Measurements from ENCODE around the gene ZFAND2B. TPM values are rescaled to one million over a fixed set of nuclear protein-coding genes. Genes with fewer than 3 reads are reported as not detected.

Gene ZFAND2B
- total RNA-seq, 2 experiments from 2014 or later, result 31.9 to 34.4 TPM

- peaks cover 13% of the 10 kb centered on the region for H3K4me1 Mint-ChIP-seq (ENCODE audit: low read depth)
- CTCF ChIA-PET, result no interaction called here
- no peaks in the 10 kb centered on the region for H3K27me3 Mint-ChIP-seq
- no peaks in the 10 kb centered on the region for H3K9me3 Mint-ChIP-seq
- intact Hi-C loops (cut with micrococcal nuclease), result no loop called here
- no peak overlapping the region for H3K27ac Mint-ChIP-seq
- POLR2A ChIA-PET, result no interaction called here
- DNase-seq, result no peak
- H3K36me3 Mint-ChIP-seq, result peaks cover 10% of the 10 kb centered on the region
- H3K4me3 Mint-ChIP-seq, result no peak overlapping the region
Measured at GRCh38 chr2:219167997-219168396, 38.6 kb upstream of the ZFAND2B start.

DNA sequence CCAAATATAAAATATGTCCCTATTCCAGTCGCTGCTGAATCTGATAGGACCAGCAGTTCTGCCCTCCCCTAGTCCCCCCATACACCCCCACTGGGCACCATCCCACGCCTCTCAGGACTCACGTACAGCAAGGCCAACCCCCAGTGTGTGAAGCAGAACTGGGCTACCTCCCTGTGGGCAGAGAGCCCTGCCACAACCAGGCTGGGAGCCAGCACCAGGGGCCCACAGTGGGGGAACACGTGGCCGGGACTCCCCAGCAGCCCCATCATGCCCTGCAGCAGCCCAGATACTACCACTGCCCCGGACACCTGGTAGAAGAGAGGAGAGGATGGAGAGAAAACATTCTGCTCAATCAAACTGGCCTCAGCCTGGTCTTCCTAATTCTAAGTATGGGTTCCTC is 38.1 kb upstream of the ZFAND2B start:
- DNase-seq, result no peak
- CTCF ChIA-PET, result no interaction called here

DNA sequence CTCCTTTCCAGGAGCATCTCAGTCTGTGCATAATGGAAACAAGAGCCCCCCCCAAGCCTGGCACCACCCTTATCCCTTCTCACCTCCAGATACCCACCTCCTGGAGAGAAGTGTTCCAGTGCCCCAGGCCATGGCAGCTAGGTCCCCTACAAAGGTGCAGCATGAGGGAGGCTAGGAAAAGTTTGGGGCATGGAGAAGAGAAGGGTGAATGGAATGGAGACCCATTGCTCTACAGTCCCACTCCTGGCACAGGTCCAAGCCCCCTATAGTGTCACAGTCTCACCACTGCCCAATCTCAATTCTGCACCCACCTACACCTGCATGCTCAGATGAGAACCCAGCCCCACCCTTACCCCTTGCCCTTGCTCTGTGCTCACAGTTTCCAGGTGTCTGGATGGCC is 37.6 kb upstream of the ZFAND2B start:
- no peaks in the 10 kb centered on the region for H3K9me3 Mint-ChIP-seq
- intact Hi-C loops (cut with micrococcal nuclease), result no loop called here
- CTCF ChIA-PET, result interaction anchor here (4.1 kb wide), 1 partner anchor 126 kb away, joined by 17 read pairs; no protein-coding TSS in a partner anchor
- peaks cover 14% of the 10 kb centered on the region for H3K36me3 Mint-ChIP-seq
- H3K27ac Mint-ChIP-seq, result no peak overlapping the region
- POLR2A ChIA-PET, result no interaction called here
- no peak overlapping the region for H3K4me3 Mint-ChIP-seq
- DNase-seq, result no peak
- H3K27me3 Mint-ChIP-seq, result no peaks in the 10 kb centered on the region
- peaks cover 14% of the 10 kb centered on the region for H3K4me1 Mint-ChIP-seq (ENCODE audit: low read depth)

More for the DNA sequence above, 38.1 kb upstream of the ZFAND2B start:
- peaks cover 13% of the 10 kb centered on the region for H3K36me3 Mint-ChIP-seq
- POLR2A ChIA-PET, result no interaction called here
- intact Hi-C loops (cut with micrococcal nuclease), result no loop called here
- H3K27ac Mint-ChIP-seq, result no peak overlapping the region
- H3K9me3 Mint-ChIP-seq, result no peaks in the 10 kb centered on the region
- H3K4me1 Mint-ChIP-seq (ENCODE audit: low read depth), result peaks cover 13% of the 10 kb centered on the region
- no peak overlapping the region for H3K4me3 Mint-ChIP-seq
- H3K27me3 Mint-ChIP-seq, result no peaks in the 10 kb centered on the region

DNA sequence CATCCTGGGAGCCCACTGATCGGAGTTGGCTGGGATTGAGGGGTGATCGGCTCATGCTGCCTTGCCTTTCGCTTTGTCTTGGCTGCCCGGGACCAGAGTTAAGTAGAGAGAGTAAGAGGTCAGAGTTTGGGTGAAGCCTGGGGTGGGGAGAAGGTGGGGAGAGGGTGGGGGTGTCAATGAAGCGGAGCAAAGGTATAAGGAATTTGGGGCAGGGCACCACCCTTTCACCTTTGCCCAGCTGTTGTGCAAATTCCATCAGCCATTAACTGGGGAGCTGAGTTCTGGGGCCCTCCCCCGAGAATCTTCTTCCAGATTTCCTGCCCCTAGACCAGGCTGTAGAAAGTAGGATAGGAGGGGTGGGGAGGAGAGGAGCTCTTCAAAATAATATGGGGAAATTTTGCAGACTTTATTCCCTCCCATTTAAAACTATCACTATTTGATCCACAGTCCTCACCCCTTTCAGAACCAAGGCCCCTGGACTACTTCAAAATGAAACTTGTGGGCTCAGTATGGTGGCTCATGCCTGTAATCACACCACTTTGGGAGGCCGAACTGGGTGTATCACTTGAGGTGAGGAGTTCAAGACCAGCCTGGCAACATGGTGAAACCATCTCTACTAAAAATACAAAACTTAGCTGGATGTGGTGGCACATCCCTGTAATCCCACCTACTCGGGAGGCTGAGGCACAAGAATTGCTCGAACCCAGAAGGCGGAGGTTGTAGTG is 36.5 kb upstream of the ZFAND2B start, which contains the start of gene SLC23A3:
TSS of gene SLC23A3 (minus strand) at position 100 of the 725 bp plus-strand sequence. CDS start at position 55, 45 bp downstream.
- H3K36me3 Mint-ChIP-seq, result peaks cover 23% of the 10 kb centered on the region
- H3K4me1 Mint-ChIP-seq (ENCODE audit: low read depth), result peaks cover 25% of the 10 kb centered on the region
- POLR2A ChIA-PET, result no interaction called here
- no peak within 1 kb of the TSS for H3K4me3 Mint-ChIP-seq
- CTCF ChIA-PET, result interaction anchor here (0.6 to 4.1 kb wide), 20 partner anchors 8 to 215 kb away, joined by 3 to 27 read pairs (median 5); partner anchors contain the start of genes NHEJ1 and ZFAND2B
- peak; percentile 41 for DNase-seq
- H3K9me3 Mint-ChIP-seq, result no peaks in the 10 kb centered on the region
- no peaks in the 10 kb centered on the region for H3K27me3 Mint-ChIP-seq
- H3K27ac Mint-ChIP-seq, result no peak within 1 kb of the TSS
- intact Hi-C loops (cut with micrococcal nuclease), result loop anchor here (10.0 kb wide), 3 partner anchors 375 to 885 kb away; partner anchors contain the start of genes CHPF, TMEM198 and TTLL4

- intact Hi-C loops (cut with micrococcal nuclease), result loop anchor here (10.0 kb wide), 3 partner anchors 374 to 886 kb away; partner anchors contain the start of genes CHPF, TMEM198 and TTLL4
- ChIA-PET POLR2A (no interaction called here), CTCF (interaction anchor here (0.6 to 4.1 kb wide), 27 partner anchors 8 to 400 kb away, joined by 3 to 27 read pairs (median 4); partner anchors contain the start of genes ANKZF1, ATG9A, NHEJ1 and ZFAND2B)
- DNase-seq, result peak; percentile 27
- Mint-ChIP-seq H3K27me3 (no peaks in the 10 kb centered on the region), H3K4me1 (ENCODE audit: low read depth) (peaks cover 35% of the 10 kb centered on the region), H3K36me3 (peaks cover 23% of the 10 kb centered on the region), H3K4me3 (no peak overlapping the region), H3K27ac (peak overlapping the region; percentile 54), H3K9me3 (no peaks in the 10 kb centered on the region)
Measured at GRCh38 chr2:219171231-219171651, 35.3 kb upstream of the ZFAND2B start.

DNA sequence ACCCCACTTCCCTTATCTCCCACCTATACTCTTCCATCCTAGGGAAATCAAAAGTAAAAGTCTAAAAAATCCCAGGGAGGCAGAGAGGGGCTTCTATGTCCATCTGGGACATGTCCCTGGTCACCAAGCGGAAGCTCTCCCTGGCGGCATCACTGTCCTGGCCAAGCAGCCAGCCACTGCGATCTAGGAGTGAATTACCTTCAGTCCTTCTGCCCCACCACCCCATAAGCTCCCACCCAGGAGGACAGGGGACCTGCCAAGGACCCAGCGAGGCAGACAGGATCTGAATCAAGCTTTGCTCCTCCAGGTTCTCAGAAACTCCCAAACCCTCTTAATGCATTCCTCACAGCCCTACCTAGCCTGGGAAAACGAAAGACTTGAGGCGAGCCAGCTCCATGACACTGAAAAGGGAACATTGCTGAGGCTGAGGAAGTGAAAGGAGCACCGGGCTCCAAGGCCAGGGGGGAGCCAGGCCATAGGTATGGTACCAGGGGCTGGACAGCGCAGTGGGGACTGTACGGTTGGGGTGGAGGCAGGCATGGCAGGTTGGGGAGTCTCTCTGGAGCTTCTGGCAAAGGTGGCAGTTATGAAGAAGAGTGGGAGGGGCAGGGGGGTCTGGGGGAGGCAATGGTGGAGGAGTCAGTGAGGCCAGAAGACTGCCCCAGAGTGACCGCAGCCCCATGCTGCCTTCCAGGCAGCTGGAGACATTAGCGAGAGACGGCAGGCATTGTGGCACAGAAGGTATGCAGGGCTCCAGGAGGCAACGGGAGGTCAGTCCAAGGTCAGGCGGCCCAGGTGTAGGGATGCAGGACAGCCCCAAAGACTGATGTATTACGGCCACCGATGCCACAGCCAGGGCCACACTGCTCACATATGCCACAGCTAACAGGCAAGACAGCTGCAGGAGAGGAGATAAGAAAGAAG is 34.1 kb upstream of the ZFAND2B start:
- H3K27ac Mint-ChIP-seq, result peak overlapping the region; percentile 54
- peaks cover 24% of the 10 kb centered on the region for H3K36me3 Mint-ChIP-seq
- H3K4me3 Mint-ChIP-seq, result no peak overlapping the region
- H3K4me1 Mint-ChIP-seq (ENCODE audit: low read depth), result peaks cover 35% of the 10 kb centered on the region
- CTCF ChIA-PET, result interaction anchor here (0.9 to 4.1 kb wide), 14 partner anchors 9 to 137 kb away, joined by 3 to 27 read pairs (median 4); partner anchors contain the start of genes ANKZF1, ATG9A, NHEJ1 and ZFAND2B
- no peaks in the 10 kb centered on the region for H3K27me3 Mint-ChIP-seq
- no peaks in the 10 kb centered on the region for H3K9me3 Mint-ChIP-seq
- intact Hi-C loops (cut with micrococcal nuclease), result loop anchor here (10.0 kb wide), 3 partner anchors 372 to 888 kb away; partner anchors contain the start of genes CHPF, TMEM198 and TTLL4
- no peak for DNase-seq
- POLR2A ChIA-PET, result no interaction called here

DNA sequence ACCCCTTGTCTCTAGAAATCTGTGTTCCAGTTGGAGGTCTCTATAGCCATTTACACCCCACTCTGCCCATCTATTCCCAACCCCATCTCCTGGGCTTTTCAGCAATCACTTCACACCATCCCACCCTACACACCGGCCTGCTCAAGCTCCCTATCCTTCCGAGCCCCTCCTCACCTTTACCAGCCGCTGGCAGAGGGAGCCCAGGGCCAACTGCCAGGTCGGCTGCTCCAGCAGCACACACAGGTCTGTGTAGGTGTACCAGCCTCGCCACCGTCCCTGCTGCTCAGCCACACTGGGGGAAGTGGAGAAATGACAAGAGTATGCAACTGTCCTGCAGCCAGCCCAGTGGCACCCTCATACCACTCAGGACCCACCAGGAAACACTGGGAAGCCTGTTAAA is 33.4 kb upstream of the ZFAND2B start:
- Mint-ChIP-seq H3K27ac (no peak overlapping the region), H3K27me3 (no peaks in the 10 kb centered on the region), H3K4me1 (ENCODE audit: low read depth) (peaks cover 35% of the 10 kb centered on the region), H3K9me3 (no peaks in the 10 kb centered on the region), H3K36me3 (peaks cover 26% of the 10 kb centered on the region), H3K4me3 (no peak overlapping the region)
- intact Hi-C loops (cut with micrococcal nuclease), result loop anchor here (10.0 kb wide), 3 partner anchors 372 to 888 kb away; partner anchors contain the start of genes CHPF, TMEM198 and TTLL4
- CTCF ChIA-PET, result interaction anchor here (1.0 to 3.3 kb wide), 6 partner anchors 9 to 122 kb away, joined by 3 to 27 read pairs (median 4); partner anchors contain the start of gene NHEJ1
- DNase-seq, result no peak
- POLR2A ChIA-PET, result no interaction called here

DNA sequence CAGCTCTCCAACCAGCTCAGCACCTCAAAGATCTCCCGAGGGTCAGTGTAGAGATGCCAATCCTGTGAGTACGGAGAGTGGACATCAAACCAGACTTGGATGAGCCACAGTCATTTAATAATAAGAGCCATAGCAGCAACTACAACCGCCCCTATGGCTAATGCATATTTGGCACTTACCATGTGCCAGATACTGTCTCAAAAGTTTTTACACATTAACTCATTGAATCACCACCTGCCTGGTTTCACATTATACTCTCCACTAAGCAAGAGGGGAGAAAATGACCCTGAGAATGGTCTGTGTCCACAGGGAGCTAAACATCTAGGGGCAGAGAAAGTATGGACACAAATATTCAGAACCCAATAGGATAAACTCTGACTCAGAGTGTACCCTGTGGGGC is 32.4 kb upstream of the ZFAND2B start:
- Mint-ChIP-seq H3K4me3 (no peak overlapping the region), H3K4me1 (ENCODE audit: low read depth) (peaks cover 41% of the 10 kb centered on the region), H3K9me3 (no peaks in the 10 kb centered on the region), H3K36me3 (peaks cover 26% of the 10 kb centered on the region), H3K27ac (peak overlapping the region; percentile 28), H3K27me3 (no peaks in the 10 kb centered on the region)
- intact Hi-C loops (cut with micrococcal nuclease), result loop anchor here (10.0 kb wide), 3 partner anchors 371 to 889 kb away; partner anchors contain the start of genes CHPF, TMEM198 and TTLL4
- ChIA-PET POLR2A (no interaction called here), CTCF (interaction anchor here (1.0 to 4.7 kb wide), 7 partner anchors 8 to 144 kb away, joined by 3 to 42 read pairs (median 4); partner anchors contain the start of gene NHEJ1)
- DNase-seq, result no peak

DNA sequence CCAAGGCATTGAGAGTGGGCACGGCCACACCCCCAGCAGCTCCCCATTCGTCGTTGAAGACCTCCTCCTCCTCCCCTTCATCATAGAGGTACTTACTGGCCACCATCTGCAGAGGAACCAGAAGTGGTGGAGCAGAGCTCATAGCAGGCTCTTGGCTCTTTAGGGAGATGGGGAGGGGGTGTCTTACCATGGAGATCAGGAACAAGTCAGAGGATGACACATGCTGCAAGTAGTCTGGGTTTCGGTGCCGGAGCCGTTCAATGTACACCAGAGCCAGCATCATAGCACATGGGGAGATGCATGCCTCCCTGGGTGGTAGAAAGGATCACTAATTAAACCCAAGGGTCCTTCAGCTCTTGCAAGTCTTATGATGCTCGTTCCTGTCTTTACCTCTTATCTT is 31.8 kb upstream of the ZFAND2B start:
- Mint-ChIP-seq H3K4me3 (no peak overlapping the region), H3K27ac (peak overlapping the region; percentile 28), H3K27me3 (no peaks in the 10 kb centered on the region), H3K4me1 (ENCODE audit: low read depth) (peaks cover 46% of the 10 kb centered on the region), H3K36me3 (peaks cover 26% of the 10 kb centered on the region), H3K9me3 (no peaks in the 10 kb centered on the region)
- ChIA-PET CTCF (interaction anchor here (0.9 to 4.7 kb wide), 12 partner anchors 8 to 145 kb away, joined by 3 to 42 read pairs (median 6); partner anchors contain the start of genes DNAJB2, GLB1L, NHEJ1 and STK16), POLR2A (interaction anchor here (0.6 to 2.6 kb wide), 3 partner anchors 10 to 70 kb away, joined by 3 to 10 read pairs (median 6); partner anchors contain the start of genes GLB1L, STK16 and ZFAND2B)
- DNase-seq, result no peak
- intact Hi-C loops (cut with micrococcal nuclease), result loop anchor here (10.0 kb wide), 3 partner anchors 370 to 890 kb away; partner anchors contain the start of genes CHPF, TMEM198 and TTLL4

DNA sequence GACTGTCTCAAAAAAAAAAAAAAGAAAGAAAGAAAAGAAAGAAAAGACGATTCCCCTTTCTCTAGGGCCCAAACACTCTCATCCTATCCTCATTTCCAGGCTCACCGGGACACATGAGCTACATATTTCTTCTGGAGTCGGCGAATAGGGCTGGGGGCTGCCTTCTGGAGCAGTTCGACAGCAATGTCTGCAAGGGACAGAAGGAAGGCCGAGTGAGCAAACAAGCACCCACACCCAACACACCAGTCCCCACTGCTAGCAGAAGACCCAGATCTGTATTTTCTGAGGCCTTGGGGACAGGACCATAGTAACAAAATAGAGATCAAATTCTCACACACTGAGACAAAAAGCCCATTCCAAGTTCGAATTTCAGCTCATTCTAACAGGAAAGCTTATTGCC is 31.1 kb upstream of the ZFAND2B start:
- no peaks in the 10 kb centered on the region for H3K27me3 Mint-ChIP-seq
- peaks cover 47% of the 10 kb centered on the region for H3K4me1 Mint-ChIP-seq (ENCODE audit: low read depth)
- POLR2A ChIA-PET, result interaction anchor here (0.6 to 2.6 kb wide), 10 partner anchors 9 to 104 kb away, joined by 3 to 26 read pairs (median 7); partner anchors contain the start of genes ANKZF1, ATG9A, DNAJB2 and GLB1L
- no peaks in the 10 kb centered on the region for H3K9me3 Mint-ChIP-seq
- H3K27ac Mint-ChIP-seq, result peak overlapping the region; percentile 84
- CTCF ChIA-PET, result interaction anchor here (0.7 to 4.7 kb wide), 15 partner anchors 9 to 163 kb away, joined by 3 to 42 read pairs (median 5); partner anchors contain the start of genes ABCB6, DNAJB2, GLB1L and NHEJ1
- peak overlapping the region; percentile 95 for H3K4me3 Mint-ChIP-seq
- no peak for DNase-seq
- H3K36me3 Mint-ChIP-seq, result peaks cover 26% of the 10 kb centered on the region
- intact Hi-C loops (cut with micrococcal nuclease), result loop anchor here (10.0 kb wide), 3 partner anchors 369 to 891 kb away; partner anchors contain the start of genes CHPF, TMEM198 and TTLL4

All from activated CD4-positive, alpha-beta memory T cell treated with anti-CD3 and anti-CD28 coated beads for 36 hours (primary cell).